Osteoblast (primary cell): ENCODE data around the gene SH3BP2. TPM values are rescaled to one million over a fixed set of nuclear protein-coding genes. Genes with fewer than 3 reads are reported as not detected.
A peak's percentile ranks its signal among the peaks of the same experiment; 100 is the strongest.

Experiments
- DNase-seq: peaks from one replicate; pipeline ENCODE4 v3.0.0; 2011; ENCODE audit warnings: low spot score, mixed read lengths; ENCODE audit not compliant: insufficient read length; ENCODE audit errors: missing footprints
- H2AFZ ChIP-seq: 2 replicates; pipeline ENCODE4 v1.6.0; 2011; ENCODE audit warnings: mild to moderate bottlenecking, low read length
- H3K27ac ChIP-seq: 2 replicates; pipeline ENCODE4 v1.5.1; 2011; ENCODE audit warnings: mild to moderate bottlenecking, low read depth, low read length, moderate library complexity
- H3K27me3 ChIP-seq: 2 replicates; pipeline ENCODE4 v1.6.0; 2012; ENCODE audit warnings: mild to moderate bottlenecking, control low read depth, inconsistent platforms, low read length, moderate library complexity; ENCODE audit not compliant: insufficient read depth
- H3K36me3 ChIP-seq: 2 replicates; pipeline ENCODE4 v1.5.1; 2011; ENCODE audit warnings: mild to moderate bottlenecking, low read length, control low read depth, moderate library complexity; ENCODE audit not compliant: insufficient read depth
- H3K4me1 ChIP-seq: 2 replicates; pipeline ENCODE4 v1.5.1; 2011; ENCODE audit warnings: mild to moderate bottlenecking, low read length, control low read depth, moderate library complexity; ENCODE audit not compliant: insufficient read depth
- H3K4me2 ChIP-seq: 2 replicates; pipeline ENCODE4 v1.6.0; 2011; ENCODE audit warnings: mild to moderate bottlenecking, low read length; ENCODE audit not compliant: insufficient read depth
- H3K4me3 ChIP-seq: fragments of 200-600 bp; sonication (generic); 3 replicates; pipeline ENCODE4 v1.5.1; 2012; ENCODE audit warnings: mild to moderate bottlenecking, low read length, inconsistent platforms; ENCODE audit not compliant: insufficient read depth
- H3K79me2 ChIP-seq: 2 replicates; pipeline ENCODE4 v1.6.0; 2012; ENCODE audit warnings: mild to moderate bottlenecking, low read length, control low read depth, inconsistent platforms; ENCODE audit not compliant: insufficient read depth
- H3K9me3 ChIP-seq: 2 replicates; pipeline ENCODE4 v1.5.1; 2011; ENCODE audit warnings: low read depth, low read length, control low read depth
- H4K20me1 ChIP-seq: 2 replicates; pipeline ENCODE4 v1.6.0; 2012; ENCODE audit warnings: mild to moderate bottlenecking, low read length, control low read depth; ENCODE audit not compliant: insufficient read depth
- CTCF ChIP-seq: IDR thresholded peaks from 2 replicates; pipeline ENCODE4 v1.5.1; 2011; ENCODE audit warnings: mild to moderate bottlenecking, low read depth, low read length, moderate library complexity; ENCODE audit errors: extremely low read depth
- total RNA-seq: library from RNA; depleted of rRNA; stranded (reverse); fragments of >200 nt; gene quantifications from 2 replicates; pipeline ENCODE4 v1.2.3, GENCODE V29; 2012

The SH3BP2 gene
- total RNA-seq, 1 donor, result 26.4 TPM

GRCh38 chr4:2866891-2867290 is 74.0 kb downstream of the SH3BP2 start:
- no peak for TF ChIP-seq CTCF
- Histone ChIP-seq H3K79me2 (peaks cover 99% of the 10 kb centered on the region), H3K4me3 (no peak overlapping the region), H3K27me3 (no peaks in the 10 kb centered on the region), H4K20me1 (peaks cover 80% of the 10 kb centered on the region), H3K9me3 (no peaks in the 10 kb centered on the region), H3K4me1 (peaks cover 41% of the 10 kb centered on the region), H3K27ac (peak overlapping the region; percentile 47), H3K36me3 (no peaks in the 10 kb centered on the region), H2AFZ (no peak overlapping the region), H3K4me2 (peak overlapping the region; percentile 85)
- no peak for DNase-seq

GRCh38 chr4:2867758-2868491 is 75.0 kb downstream of the SH3BP2 start:
- H3K79me2 ChIP-seq, result peaks cover 97% of the 10 kb centered on the region
- H3K27me3 ChIP-seq, result no peaks in the 10 kb centered on the region
- peak; percentile 80 for DNase-seq
- H3K36me3 ChIP-seq, result no peaks in the 10 kb centered on the region
- H4K20me1 ChIP-seq, result peaks cover 78% of the 10 kb centered on the region
- H3K4me1 ChIP-seq, result peaks cover 30% of the 10 kb centered on the region
- peak overlapping the region; percentile 55 for H3K4me3 ChIP-seq
- H3K27ac ChIP-seq, result peak overlapping the region; percentile 47
- H2AFZ ChIP-seq, result no peak overlapping the region
- TF ChIP-seq CTCF, result no peak
- no peaks in the 10 kb centered on the region for H3K9me3 ChIP-seq
- peak overlapping the region; percentile 85 for H3K4me2 ChIP-seq

- Histone ChIP-seq H4K20me1 (peaks cover 76% of the 10 kb centered on the region), H3K4me2 (peak overlapping the region; percentile 85)
- TF ChIP-seq CTCF, result no peak
Measured at GRCh38 chr4:2868877-2869487, 76.1 kb downstream of the SH3BP2 start.

GRCh38 chr4:2869659-2870058 is 76.8 kb downstream of the SH3BP2 start:
- peaks cover 28% of the 10 kb centered on the region for H3K4me1 ChIP-seq
- peaks cover 81% of the 10 kb centered on the region for H4K20me1 ChIP-seq
- H3K4me2 ChIP-seq, result no peak overlapping the region
- no peaks in the 10 kb centered on the region for H3K9me3 ChIP-seq
- H3K4me3 ChIP-seq, result no peak overlapping the region
- no peak for TF ChIP-seq CTCF
- H3K79me2 ChIP-seq, result peaks cover 97% of the 10 kb centered on the region
- no peak overlapping the region for H3K27ac ChIP-seq
- H2AFZ ChIP-seq, result no peak overlapping the region
- DNase-seq, result no peak
- H3K27me3 ChIP-seq, result no peaks in the 10 kb centered on the region
- H3K36me3 ChIP-seq, result no peaks in the 10 kb centered on the region

More at GRCh38 chr4:2868877-2869487, 76.1 kb downstream of the SH3BP2 start:
- Histone ChIP-seq H3K4me3 (peak overlapping the region; percentile 55), H3K79me2 (peaks cover 97% of the 10 kb centered on the region), H3K9me3 (no peaks in the 10 kb centered on the region), H2AFZ (no peak overlapping the region), H3K36me3 (no peaks in the 10 kb centered on the region), H3K4me1 (peaks cover 28% of the 10 kb centered on the region), H3K27me3 (no peaks in the 10 kb centered on the region), H3K27ac (peak overlapping the region; percentile 47)
- no peak for DNase-seq
